Tibial nerve (tissue), 4 donors: ENCODE data around the gene OPCML.

Experiments
- CTCF ChIP-seq, 5 experiments: fragments of 200-600 bp in 3 of 5; fragments of 450-650 bp in 2 of 5; sonication (generic) in 3 of 5; IDR thresholded peaks; one replicate each; pipeline ENCODE4 v1.5.1; 2016 to 2019; ENCODE audit warnings: antibody characterized with exemption in 5 of 5, mild to moderate bottlenecking in 3 of 5, moderate library complexity in 2 of 5
- EP300 ChIP-seq, 2 donors: sonication (generic); formaldehyde crosslinking; IDR thresholded peaks; one replicate each; pipeline ENCODE4 v1.6.1; 2017; ENCODE audit warnings: antibody characterized with exemption in 2 of 2, mild to moderate bottlenecking in 1 of 2
- POLR2A ChIP-seq, 2 donors: fragments of 450-650 bp; IDR thresholded peaks; one replicate each; pipeline ENCODE4 v1.6.1; 2017; ENCODE audit warnings: antibody characterized with exemption in 2 of 2, mild to moderate bottlenecking in 2 of 2, moderate library complexity in 2 of 2

DNA sequence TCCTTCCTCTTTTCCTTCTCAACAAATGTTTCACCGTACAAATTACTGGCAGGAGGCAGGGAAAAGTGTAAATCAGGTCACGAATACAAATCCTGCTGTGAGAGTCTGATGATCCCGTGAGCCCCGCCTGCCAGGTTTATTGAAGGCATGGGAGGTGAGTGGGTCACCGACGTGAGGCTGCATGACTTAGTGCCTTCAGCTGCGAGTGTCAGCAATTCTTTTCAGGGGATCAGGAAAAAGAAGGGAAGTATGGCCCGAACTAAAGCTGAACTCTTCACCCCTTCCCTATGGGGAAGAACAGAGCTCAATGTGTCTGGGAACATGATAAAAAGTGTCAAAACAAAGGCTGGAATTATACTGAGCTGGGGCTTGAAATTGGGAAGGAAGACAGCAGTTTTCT lies 166.2 kb downstream of the OPCML start:
- TF ChIP-seq POLR2A (IDR thresholded peaks at IDR 0.05) (no peak), CTCF (IDR thresholded peaks at IDR 0.05) (no peak), EP300 (IDR thresholded peaks at IDR 0.05) (no peak)
